ENCODE results near the gene ANKRD34A.

- no peak for TF ChIP-seq POLR2AphosphoS5 (IDR thresholded peaks at IDR 0.05; ENCODE audit: borderline replicate concordance, low read depth, low read length)
- no peak for TF ChIP-seq EZH2 (IDR thresholded peaks at IDR 0.05)
- TF ChIP-seq FOXP2 (optimal IDR thresholded peaks at IDR 0.05; ENCODE audit: control extremely low read depth, extremely low read length, insufficient read depth) = no peak
These were observed 7.5 kb downstream of the ANKRD34A start for GRCh38 chr1:145956781-145957442.

Measured in SK-N-MC (cell line).